Left lobe of liver (tissue), 2 donors: ENCODE data around the gene AQP12B. TPM values are rescaled to one million over a fixed set of nuclear protein-coding genes. Genes with fewer than 3 reads are reported as not detected.
"Not testable (repeated sequence)": the region's sequence is repeated elsewhere in the genome, so short reads cannot be mapped to it uniquely, and the experiment has no call there.

Experiments used
- ATAC-seq: fragments of 200-7000 bp; cut with Tn5 transposase; one replicate; pipeline ENCODE4 v1.9.1; 2020; ENCODE audit warnings: mild to moderate bottlenecking, moderate library complexity
- DNase-seq: peaks from one replicate; pipeline ENCODE4 v3.0.0-alpha.2; 2020; ENCODE audit warnings: low spot score
- total RNA-seq: library from RNA; stranded (reverse); gene quantifications from one replicate; pipeline ENCODE4 v1.2.1, GENCODE V29; 2021
- donor health status: DM: no; HTN: no; CAD: no; lungs with moderate emphysema.
- donor health status: DM: no; HTN: yes; CAD: no.

AQP12B gene, protein sequence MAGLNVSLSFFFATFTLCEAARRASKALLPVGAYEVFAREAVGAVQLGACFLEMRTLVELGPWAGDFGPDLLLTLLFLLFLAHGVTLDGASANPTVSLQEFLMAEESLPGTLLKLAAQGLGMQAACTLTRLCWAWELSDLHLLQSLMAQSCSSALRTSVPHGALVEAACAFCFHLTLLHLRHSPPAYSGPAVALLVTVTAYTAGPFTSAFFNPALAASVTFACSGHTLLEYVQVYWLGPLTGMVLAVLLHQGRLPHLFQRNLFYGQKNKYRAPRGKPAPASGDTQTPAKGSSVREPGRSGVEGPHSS
- not detected for total RNA-seq

DNA sequence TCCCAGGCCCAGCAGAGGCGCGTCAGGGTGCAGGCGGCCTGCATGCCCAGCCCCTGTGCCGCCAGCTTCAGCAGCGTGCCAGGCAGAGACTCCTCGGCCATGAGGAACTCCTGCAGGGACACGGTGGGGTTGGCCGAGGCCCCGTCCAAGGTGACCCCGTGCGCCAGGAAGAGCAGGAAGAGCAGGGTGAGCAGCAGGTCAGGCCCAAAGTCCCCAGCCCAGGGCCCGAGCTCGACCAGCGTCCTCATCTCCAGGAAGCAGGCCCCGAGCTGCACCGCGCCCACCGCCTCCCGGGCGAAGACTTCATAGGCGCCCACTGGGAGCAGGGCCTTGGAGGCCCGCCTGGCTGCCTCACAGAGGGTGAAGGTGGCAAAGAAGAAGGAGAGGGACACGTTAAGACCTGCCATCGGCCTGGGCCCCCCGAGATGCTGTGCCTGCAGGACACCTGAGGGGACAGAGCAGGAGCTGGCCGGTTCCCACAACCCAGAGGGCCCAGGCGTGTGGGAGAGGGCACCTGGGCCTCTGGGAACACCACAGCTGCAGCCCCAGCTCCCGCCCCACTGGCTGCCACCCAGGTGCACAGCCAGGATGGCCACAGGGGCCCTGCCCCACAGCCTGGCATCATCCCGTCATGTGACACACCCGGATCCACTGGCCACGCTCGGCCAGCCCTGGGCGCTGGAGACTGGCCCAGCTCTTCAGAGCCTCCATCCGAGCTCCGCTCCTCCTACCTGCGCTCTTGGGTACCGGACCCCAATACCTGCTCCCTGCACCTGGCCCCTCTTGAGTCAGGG, at the start of gene AQP12B:
Gene AQP12B (minus strand): TSS at position 455 of the 794 bp plus-strand sequence. CDS start 48 bp downstream, at position 407.
- DNase-seq, ATAC-seq: not testable (repeated sequence)

DNA sequence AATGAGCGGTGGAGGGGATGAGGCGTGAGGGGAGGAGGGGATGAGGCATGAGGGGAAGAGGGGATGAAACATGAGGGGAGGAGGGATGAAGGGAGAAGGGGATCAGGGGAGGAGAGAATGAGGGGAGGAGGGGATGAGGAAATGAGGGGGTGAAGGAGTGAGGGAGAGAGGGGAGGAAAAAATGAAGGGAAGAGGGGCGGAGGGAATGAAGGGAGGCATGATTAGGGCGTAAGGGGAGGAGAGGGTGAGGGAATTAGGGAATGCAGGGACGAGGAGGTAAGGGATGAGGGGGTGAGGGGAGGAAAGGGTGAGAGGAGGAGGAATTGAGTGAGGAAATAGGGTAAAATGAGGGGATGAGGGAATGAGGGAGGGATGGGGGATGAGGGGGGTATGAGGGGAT, 49.5 kb upstream of the AQP12B start:
- ATAC-seq = no peak
- DNase-seq = no peak

DNA sequence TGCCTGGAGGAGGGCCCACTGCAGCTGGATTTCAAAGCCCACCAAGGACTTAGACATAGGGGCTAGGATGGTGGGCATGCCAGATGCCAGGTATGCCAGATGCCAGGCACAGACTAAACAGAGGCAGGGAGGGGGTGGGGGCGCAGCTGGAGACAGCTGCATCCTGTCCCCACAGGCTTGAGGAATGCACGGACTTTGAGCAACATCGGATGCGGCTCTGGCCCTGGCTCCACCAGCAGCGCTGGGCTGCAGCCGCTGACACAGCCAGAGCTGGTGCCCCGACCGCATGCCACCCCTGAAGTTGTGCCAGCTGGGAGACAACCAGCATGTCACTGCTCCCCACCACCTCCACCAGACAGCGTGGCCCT, 48.5 kb upstream of the AQP12B start:
- ATAC-seq (no peak), DNase-seq (no peak)

DNA sequence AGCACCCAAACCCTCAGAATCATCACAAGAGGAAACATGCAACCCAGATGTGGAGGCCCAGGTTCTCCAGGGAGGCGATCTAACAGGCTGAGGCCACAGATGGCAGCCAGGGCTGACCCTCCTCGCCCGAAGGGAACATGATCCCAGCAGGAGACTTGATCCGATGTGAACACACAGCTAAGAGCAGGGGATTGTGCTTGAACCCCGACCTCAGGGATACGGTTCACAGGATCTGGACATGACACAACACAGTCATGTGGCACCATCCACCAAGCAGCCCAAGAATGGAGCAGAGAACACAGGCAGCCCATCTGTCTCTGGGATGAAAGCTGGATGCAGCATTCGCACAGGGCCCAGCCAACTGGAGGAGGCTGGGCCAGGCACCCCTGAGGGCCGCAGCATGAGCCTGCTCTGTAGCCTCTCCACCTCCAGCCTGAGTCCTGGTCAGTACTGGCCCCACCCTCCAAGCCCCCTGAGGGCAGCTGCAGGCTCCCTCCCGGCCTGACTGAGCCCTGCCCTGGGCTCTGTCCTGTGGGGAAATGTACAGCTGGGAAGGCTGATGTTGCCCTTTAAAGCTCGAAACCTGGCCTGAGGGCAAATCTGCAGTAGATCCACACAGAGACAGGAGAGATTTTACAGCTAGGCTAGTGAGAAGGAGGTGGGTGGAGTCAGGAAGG, 48.0 kb upstream of the AQP12B start:
- ATAC-seq (no peak), DNase-seq (no peak)

DNA sequence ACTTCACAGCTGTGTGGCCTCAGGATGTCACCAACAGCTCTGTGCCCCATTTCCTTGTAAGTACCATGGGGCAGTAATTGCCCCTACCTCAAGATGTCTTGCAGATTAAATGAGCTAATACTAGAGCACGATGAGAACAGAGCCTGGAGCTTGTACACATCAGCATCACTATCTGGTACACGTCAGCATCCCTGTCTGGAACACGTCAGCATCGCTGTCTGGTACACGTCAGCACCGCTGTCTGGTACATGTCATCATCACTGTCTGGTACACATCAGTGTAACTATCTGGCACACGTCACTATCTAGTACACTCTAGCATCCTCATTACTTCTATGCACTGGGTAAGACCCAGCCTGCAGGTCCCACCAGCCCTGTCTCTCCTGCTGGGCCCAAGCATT, 46.1 kb upstream of the AQP12B start:
- ATAC-seq = no peak
- DNase-seq = no peak

DNA sequence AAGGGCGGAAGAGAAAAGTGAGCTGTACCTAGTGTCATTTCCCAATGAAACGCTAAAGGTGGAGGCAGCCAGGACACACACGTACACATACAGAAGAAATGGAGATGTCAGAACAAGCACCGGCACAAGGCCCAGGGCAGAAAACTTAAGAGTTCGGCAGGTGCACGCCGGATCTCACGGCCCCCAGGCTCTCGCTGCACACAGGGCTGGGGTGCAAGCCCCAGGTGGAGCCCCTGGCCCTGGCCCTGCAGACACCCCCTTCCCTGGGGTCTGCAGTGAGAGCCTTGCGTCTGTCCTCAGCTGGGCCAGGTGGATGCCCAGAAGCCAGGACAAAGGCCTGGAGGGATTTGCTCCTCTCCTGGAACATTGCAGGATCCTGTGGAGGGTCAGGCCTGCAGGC, 45.7 kb upstream of the AQP12B start:
- DNase-seq (no peak), ATAC-seq (no peak)

DNA sequence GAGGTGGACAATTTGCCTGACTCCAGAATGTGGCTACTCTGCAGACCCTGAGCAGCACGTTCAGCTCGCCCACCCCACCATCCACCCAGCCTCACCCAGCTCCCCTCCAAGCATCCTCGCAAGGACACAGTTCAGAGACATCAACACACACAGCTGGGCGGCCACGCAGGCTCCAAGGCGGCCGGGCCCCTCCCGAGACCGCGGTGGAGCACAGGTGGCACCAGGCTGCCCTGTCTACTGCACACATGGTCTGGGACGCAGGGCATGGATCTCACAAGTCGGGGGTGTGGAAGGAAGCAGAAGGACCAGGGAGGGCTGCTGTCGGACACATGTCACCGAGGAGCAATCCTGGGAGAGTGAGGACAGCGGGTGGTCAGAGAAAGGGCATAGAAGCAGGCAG, 45.2 kb upstream of the AQP12B start:
- ATAC-seq (no peak), DNase-seq (no peak)

DNA sequence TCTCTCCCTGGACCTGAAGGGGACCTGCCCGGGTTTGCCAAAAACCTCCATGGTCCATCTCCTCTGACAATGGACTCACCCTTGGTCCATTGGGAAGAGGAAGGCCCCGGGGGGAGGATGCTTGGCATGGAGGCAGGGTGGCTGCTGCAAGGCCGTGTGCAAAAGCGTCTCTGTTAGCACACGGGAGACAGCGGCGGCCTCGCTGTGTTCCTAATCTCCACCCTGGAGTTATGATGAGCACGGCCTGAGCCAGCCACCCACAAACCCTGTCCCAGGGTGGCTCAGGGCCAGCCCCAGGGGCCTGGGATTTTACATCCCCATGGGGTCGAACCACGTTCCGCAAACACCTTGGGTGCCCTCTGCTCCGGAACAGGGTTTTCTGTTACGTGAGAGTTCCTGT, 44.8 kb upstream of the AQP12B start:
- ATAC-seq (no peak), DNase-seq (no peak)

DNA sequence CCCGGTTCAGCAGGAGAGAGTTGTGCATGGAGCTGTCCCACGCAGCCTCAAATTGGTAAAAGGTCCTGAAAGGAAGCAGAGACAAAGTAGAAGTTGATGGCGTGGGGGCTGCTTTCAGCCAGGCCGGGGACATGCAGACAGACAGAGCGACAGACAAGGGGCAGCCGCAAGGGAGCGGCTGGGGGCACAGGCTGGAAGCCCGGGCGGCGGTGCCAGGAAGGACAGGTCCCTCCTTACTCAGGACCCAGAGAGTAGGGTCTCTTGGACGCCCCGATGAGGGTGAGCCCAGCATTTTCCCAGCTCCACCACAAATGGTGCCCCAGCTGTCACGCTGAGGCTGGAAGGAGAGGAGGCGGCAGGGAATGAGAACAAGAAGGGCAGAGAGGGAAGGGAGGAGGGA, 44.2 kb upstream of the AQP12B start:
- ATAC-seq (no peak), DNase-seq (no peak)

DNA sequence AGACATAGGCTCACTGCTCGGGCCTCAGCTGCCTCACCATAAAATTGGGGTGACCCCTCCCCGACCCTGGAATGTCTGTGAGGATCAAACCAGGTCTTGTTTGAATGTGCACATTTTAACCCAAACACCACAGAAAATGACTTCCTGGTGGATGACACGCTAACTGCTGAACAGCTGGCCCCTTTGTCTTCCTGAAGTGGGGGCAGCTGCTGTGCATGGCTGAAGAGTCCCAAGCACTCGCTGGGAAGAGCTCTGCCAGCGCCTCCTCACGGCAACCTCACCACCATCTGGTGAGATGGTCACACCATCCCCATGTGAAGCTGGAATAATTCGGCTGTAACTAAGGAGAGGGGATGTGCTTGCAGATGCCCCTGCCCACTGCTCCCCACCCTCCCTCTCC, 43.0 kb upstream of the AQP12B start:
- ATAC-seq = no peak
- no peak for DNase-seq

DNA sequence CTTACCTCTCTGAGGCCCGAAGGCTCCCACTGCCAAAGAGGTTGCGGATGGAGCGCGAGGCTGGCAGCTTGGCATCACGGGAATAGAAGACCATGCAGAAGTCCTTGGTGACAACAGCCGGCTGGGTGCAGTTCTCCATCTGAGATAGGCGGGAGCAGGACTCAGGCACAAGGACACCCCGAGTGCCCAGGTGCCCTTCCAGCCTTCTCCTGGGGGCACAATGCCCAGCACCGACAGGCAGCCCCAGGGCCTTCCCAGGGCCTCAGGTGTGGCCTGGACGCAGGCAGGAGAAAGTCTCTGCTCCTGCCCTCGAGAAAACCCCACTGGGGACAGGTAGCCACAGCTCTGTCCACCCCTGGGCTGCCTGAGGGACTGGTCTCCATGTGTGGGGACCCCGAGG, 42.6 kb upstream of the AQP12B start:
- DNase-seq = no peak
- ATAC-seq = no peak

DNA sequence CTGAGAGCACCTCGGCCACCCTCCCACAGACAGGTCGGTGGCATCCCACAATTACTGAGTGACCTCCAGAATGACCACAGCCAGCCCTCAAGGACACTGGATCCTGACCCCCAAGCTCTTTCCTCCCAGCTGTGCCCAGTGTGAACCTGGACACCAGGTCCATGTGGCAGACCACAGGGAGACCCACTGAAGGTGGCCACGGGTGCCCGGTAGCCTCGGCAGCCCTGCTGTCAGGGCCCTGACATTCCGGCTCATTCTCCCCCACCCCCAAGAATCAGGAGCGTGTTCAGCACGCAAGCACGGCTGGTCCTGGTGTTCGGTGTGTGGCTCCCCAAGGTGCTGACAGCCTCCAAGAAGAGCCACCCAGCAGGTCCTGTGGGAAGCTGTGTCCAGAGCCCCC, 41.7 kb upstream of the AQP12B start:
- ATAC-seq = no peak
- DNase-seq = no peak

DNA sequence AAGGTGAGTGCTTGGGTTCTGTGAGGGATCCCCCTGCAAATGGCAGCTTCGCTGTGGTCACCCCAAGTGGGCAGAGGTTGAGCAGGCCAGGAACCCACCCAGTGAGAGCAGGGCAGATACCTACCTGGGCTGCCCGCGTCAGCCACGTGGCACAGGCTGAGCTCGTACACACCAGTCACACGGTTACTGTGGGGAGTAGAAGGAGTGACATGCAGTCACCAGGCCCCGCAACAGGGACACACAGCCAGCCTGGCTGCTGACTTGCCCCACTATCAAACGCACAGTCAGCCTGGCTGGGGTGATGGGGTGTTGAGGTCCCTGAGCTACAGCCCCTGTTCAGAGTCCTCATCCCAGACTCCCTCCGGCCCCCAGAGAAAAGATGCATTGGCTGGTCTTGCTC, 41.2 kb upstream of the AQP12B start:
- DNase-seq (no peak), ATAC-seq (no peak)

DNA sequence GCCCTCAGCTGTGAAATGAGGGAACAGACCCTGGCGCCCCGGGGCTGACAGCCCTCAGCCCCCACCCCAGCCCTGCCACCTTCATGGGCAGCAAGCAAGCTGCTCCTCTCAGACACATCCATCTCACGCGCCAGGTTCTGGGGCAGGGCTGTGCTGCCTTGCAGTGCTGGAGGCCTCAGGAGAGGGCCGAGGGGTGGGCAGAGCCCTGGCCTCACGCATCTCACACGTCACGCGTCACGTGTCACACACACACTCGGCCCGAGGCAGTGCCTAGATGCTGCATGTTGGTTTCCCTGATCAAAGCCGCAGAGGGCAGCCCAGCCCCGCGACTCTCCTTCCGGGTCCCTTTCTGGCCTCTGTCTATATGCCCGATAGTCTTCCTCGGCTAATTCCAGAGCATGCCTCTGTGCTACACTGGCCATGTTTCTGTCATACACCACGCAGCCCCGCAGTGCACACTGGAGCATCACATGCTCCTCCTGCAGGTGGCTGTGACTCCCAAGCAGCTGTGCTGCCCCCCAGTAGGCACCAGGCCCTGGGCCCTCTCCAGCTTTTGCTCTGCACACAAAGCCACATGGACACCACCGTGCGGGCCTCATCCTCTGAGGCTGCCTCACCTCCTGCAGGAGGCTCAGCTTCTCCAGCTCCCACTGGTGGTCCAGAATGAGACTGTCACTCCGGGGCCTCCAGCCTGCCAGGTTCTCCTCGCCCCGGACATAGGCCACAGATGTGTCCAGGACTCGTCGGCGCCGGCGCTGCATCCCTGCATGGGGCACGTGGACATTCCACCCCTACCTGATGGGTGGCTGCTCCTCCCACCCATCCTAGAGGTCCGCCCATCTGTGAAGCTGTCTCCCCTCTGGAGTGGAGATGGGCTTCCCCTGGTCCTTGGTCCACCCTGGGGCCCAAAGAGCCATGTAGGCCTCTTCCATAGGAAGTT, 40.4 kb upstream of the AQP12B start:
- ATAC-seq = no peak
- no peak for DNase-seq

DNA sequence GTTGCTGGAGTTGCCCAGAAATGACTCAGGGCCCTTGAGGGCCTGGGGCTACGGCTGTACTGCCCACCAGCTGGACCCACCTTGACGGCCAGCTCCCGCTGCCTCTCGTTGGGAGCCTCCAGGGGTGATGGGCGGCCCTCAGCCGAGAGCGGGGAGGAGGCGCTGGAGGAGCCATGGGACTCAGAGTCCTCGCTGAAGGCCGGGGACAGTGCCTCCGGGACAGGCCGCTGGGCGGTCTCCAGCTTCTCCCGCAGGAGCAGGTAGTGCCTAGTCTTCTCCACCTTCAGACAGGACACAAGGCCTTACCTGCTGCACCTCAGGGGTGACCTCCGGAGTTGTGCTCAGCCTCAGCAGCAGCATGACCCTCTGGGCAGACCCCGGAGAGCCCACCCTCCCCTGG, 39.7 kb upstream of the AQP12B start:
- DNase-seq = no peak

DNA sequence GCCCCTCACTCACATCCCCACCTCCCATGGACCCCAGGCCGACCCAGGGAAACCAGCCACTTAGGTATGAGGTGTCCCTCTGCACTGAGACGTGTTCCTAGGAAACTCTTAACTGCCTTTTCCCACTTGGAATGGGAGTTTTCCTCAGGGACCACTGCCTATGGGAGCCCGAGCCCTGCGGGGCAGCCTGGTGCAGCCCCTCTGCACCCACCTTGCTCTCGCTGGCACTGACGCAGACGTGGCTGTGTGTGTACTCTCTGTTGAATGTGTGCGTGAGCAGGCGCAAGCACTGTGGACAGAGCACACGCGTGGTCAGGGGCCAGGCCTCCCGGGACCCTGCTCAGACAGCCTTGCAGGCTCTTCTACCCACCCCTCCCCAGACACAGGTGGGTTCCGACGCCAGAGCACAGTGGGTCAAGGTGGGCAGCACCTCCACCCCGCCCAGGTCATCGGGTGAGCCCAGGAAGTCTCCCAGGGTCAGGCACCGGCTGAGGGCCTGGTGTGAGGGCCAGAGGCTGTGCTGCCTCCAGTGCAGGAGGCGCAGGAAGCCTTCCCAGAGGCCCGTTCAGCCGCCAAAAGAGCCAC, 39.0 kb upstream of the AQP12B start:
- ATAC-seq (no peak), DNase-seq (no peak)

More for the DNA sequence above, 39.7 kb upstream of the AQP12B start:
- ATAC-seq = no peak

DNA sequence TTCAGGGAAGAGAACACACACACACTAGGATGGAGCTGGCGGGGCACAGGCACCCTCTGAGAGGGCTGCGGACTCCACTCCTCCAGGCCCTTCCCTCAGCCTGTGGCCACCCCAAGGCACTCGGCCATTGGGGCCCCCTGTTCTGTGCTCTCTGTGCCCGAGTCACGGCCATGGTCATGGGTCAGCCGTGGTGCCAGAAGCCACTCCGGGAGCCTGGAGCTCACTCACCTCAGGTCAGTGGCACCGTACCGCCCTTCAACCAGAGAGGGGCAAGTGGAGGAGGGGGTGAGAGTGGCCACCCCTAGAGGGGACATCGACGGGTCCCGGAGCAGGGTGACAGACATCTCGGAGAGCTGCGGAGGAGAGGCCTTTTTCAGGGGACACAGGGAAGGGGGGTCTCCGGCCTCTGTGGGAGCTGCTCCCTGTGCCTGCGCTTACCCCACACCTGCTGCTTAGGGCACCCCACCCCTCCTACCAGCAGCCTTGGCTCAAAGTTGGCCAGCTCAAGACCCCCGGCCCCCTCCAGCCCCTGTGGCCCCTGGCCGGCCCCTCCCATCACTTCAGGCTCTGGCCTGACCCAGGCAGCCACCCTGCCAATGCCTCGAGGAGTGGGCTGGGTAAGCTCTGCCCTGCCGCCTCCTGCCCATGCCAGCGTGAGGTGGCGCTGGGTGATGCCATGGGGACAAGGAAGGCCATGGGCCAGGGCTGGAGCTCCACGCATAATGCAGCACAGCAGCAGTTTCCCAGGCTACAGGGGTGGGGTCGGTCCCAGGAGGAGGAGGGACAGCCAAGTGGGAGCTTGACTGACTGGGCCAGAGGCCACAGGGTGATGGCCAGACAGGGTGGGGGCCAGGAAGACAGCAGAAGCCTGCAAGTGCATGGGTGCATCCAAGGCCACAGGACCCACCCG, 38.3 kb upstream of the AQP12B start:
- ATAC-seq (no peak), DNase-seq (no peak)

DNA sequence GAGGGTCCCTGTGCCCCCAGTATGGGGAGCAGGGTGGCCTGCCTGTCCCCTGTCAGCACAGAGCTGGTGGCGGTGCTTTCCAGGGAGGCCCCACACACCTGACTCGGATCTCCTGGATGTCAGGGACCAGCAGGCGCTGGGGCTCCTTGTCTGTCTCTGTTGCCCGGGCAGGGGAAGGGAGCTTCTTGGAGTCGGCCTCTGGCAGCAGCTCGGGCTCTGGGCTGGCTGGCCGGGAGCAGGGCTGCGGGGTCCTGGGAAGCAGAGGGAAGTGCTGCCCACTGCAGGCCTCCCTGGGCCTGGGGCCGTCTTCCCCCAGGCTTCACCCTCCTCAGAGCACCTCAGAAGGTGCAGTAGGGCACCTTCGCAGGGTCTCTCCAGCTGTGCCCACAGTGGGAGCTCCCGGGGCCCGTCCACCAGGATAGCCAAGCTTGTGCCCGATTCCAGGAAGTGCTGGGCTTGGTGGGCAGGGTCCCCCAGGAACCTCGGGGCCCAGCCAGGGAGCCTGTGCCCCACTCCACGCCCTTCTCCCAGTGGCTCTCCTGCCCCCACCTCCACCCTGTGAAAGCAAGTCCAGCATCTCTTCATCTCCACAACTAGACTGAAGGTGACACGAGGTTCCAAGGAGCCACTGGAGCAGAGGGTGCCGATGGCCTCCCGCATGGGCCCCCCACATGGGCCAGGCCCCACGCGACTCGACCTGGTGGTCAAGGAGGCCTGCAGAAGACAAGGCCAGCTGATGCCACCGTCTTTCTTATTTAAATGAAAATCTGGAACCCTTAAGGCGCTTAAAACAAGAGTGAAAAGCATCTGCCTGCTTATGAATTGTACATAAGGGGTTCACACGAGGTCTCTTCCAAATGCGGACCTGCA, 37.2 kb upstream of the AQP12B start:
- DNase-seq (no peak), ATAC-seq (no peak)
